PC-3 (cell line): ENCODE measurements around the gene PDLIM1. TPM values are rescaled to one million over a fixed set of nuclear protein-coding genes. Genes with fewer than 3 reads are reported as not detected.

Source experiments
- ATAC-seq: fragments of 200-7000 bp; cut with Tn5 transposase; 2 replicates; pipeline ENCODE4 v1.9.1; 2020; ENCODE audit warnings: mild to moderate bottlenecking, moderate library complexity
- BruUV-seq: library from RNA; stranded (reverse); fragments of 400-500 nt; replicated peaks from 2 replicates; lab custom pipeline; 2021; lab: Mats Ljungman, UMichigan
- CTCF ChIA-PET: fragments of 300-600 bp; sonication (Branson Sonifier 250); formaldehyde crosslinking; loops from one replicate; lab custom pipeline; 2022; ENCODE audit warnings: antibody characterized with exemption; lab: Charles Lee
- POLR2A ChIA-PET: fragments of 300-600 bp; sonication (Branson Sonifier 250); formaldehyde crosslinking; loops from one replicate; lab custom pipeline; 2022; ENCODE audit warnings: antibody characterized with exemption; ENCODE audit not compliant: unreplicated experiment; lab: Charles Lee
- DNase-seq: peaks from one replicate; pipeline ENCODE4 v3.0.0-alpha.2; 2015
- H2AFZ ChIP-seq: fragments of 300-600 bp; sonication (generic); 2 replicates; pipeline ENCODE4 v1.6.0; 2016; ENCODE audit warnings: antibody characterized with exemption, low read length
- H3F3A ChIP-seq: fragments of 300-600 bp; sonication (generic); one replicate; pipeline ENCODE4 v1.6.0; 2017; ENCODE audit warnings: antibody characterized with exemption, low read length, control low read depth, mild to moderate bottlenecking; ENCODE audit not compliant: unreplicated experiment
- H3K27ac ChIP-seq: fragments of 300-600 bp; sonication (generic); 2 replicates; pipeline ENCODE4 v1.5.1; 2016; ENCODE audit warnings: mild to moderate bottlenecking, low read length
- H3K27me3 ChIP-seq: fragments of 300-600 bp; sonication (generic); 2 replicates; pipeline ENCODE4 v1.6.1; 2016; ENCODE audit warnings: low read length, mixed read lengths
- H3K36me3 ChIP-seq: fragments of 300-600 bp; sonication (generic); 2 replicates; pipeline ENCODE4 v1.6.1; 2016; ENCODE audit warnings: low read depth, mixed run types, low read length, mixed read lengths
- H3K4me1 ChIP-seq: fragments of 300-600 bp; sonication (generic); 2 replicates; pipeline ENCODE4 v1.5.1; 2016; ENCODE audit warnings: low read length; ENCODE audit not compliant: insufficient read depth
- H3K4me2 ChIP-seq: fragments of 300-600 bp; sonication (generic); 2 replicates; pipeline ENCODE4 v1.6.0; 2016; ENCODE audit warnings: low read length
- H3K4me3 ChIP-seq: fragments of 300-600 bp; sonication (generic); 2 replicates; pipeline ENCODE4 v1.5.1; 2016; ENCODE audit warnings: mild to moderate bottlenecking, low read length, mixed read lengths
- H3K79me2 ChIP-seq: fragments of 300-600 bp; sonication (generic); 2 replicates; pipeline ENCODE4 v1.6.1; 2017; ENCODE audit warnings: low read length, mixed read lengths
- H3K9ac ChIP-seq: fragments of 300-600 bp; sonication (generic); 2 replicates; pipeline ENCODE4 v1.6.0; 2016; ENCODE audit warnings: mild to moderate bottlenecking, low read length
- H3K9me2 ChIP-seq: fragments of 300-600 bp; sonication (generic); replicated peaks from 2 replicates; pipeline ENCODE4 v1.6.1; 2016; ENCODE audit warnings: mixed run types, low read length, mixed read lengths
- H3K9me3 ChIP-seq: fragments of 300-600 bp; sonication (generic); 2 replicates; pipeline ENCODE4 v1.6.1; 2016; ENCODE audit warnings: low read length, mixed read lengths
- H4K20me1 ChIP-seq: fragments of 300-600 bp; sonication (generic); 2 replicates; pipeline ENCODE4 v1.6.1; 2016; ENCODE audit warnings: low read length, mixed read lengths
- CTCF ChIP-seq: fragments of 300-600 bp; sonication (generic); conservative IDR thresholded peaks from 2 replicates; pipeline ENCODE4 v1.5.1; 2017; ENCODE audit warnings: antibody characterized with exemption, low read depth, mild to moderate bottlenecking, low read length
- EZH2 ChIP-seq: fragments of 300-600 bp; sonication (generic); IDR thresholded peaks from one replicate; pipeline ENCODE4 v1.6.1; 2017; ENCODE audit warnings: antibody characterized with exemption, mild to moderate bottlenecking, low read length; ENCODE audit not compliant: unreplicated experiment
- EZH2phosphoT487 ChIP-seq: fragments of 300-600 bp; sonication (generic); IDR thresholded peaks from 2 replicates; pipeline ENCODE4 v1.6.1; 2018; ENCODE audit warnings: mild to moderate bottlenecking, antibody characterized with exemption, low read length, borderline replicate concordance
- intact Hi-C: fragments of 100-400 bp; cut with micrococcal nuclease; formaldehyde crosslinking; loops from 2 replicates; pipeline ENCODE4 v1.9.0; 2023
- total RNA-seq: library from RNA; depleted of rRNA; stranded (reverse); fragments of >200 nt; gene quantifications from 2 replicates; pipeline ENCODE4 v1.2.3, GENCODE V29; 2014; rRNA removed

PDLIM1 gene
- total RNA-seq, 1 experiment from 2014 or later, result 28.2 TPM

- no peak overlapping the region for H3K4me2 ChIP-seq
- H2AFZ ChIP-seq, result no peak overlapping the region
- no peaks in the 10 kb centered on the region for H3K9me2 ChIP-seq
- no peaks in the 10 kb centered on the region for H3K27me3 ChIP-seq
- TF ChIP-seq EZH2phosphoT487, result no peak
- no peak for TF ChIP-seq CTCF
- TF ChIP-seq EZH2, result no peak
- ChIA-PET CTCF (no interaction called here), POLR2A (no interaction called here)
- ATAC-seq (no peak), DNase-seq (no peak)
- no peak overlapping the region for H3K27ac ChIP-seq
- H3K9me3 ChIP-seq, result no peaks in the 10 kb centered on the region
- no peaks in the 10 kb centered on the region for H3F3A ChIP-seq
- H4K20me1 ChIP-seq, result no peaks in the 10 kb centered on the region
- H3K9ac ChIP-seq, result no peak overlapping the region
- H3K4me3 ChIP-seq, result no peak overlapping the region
- intact Hi-C loops, result loop anchor here (10.0 kb wide), 1 partner anchor 56 kb away; no protein-coding TSS in a partner anchor
- no peaks in the 10 kb centered on the region for H3K79me2 ChIP-seq
- no TSS peak for BruUV-seq
- no peaks in the 10 kb centered on the region for H3K36me3 ChIP-seq
- no peaks in the 10 kb centered on the region for H3K4me1 ChIP-seq
Observed at GRCh38 chr10:95188593-95188992, 102.2 kb downstream of the PDLIM1 start.

- no peak for TF ChIP-seq CTCF
- TF ChIP-seq EZH2phosphoT487, result no peak
- TF ChIP-seq EZH2, result no peak
- POLR2A ChIA-PET, result no interaction called here
- intact Hi-C loops, result loop anchor here (10.0 kb wide), 1 partner anchor 57 kb away; no protein-coding TSS in a partner anchor
- no TSS peak for BruUV-seq
- no peak overlapping the region for H3K27ac ChIP-seq
- no peaks in the 10 kb centered on the region for H4K20me1 ChIP-seq
- ATAC-seq (no peak), DNase-seq (no peak)
- no peak overlapping the region for H3K4me3 ChIP-seq
- H3K9me2 ChIP-seq, result no peaks in the 10 kb centered on the region
- H3K4me1 ChIP-seq, result no peaks in the 10 kb centered on the region
- H3F3A ChIP-seq, result no peaks in the 10 kb centered on the region
- H3K36me3 ChIP-seq, result no peaks in the 10 kb centered on the region
- H3K4me2 ChIP-seq, result no peak overlapping the region
- H3K79me2 ChIP-seq, result no peaks in the 10 kb centered on the region
- H3K27me3 ChIP-seq, result no peaks in the 10 kb centered on the region
- H3K9me3 ChIP-seq, result no peaks in the 10 kb centered on the region
- CTCF ChIA-PET, result no interaction called here
- H2AFZ ChIP-seq, result no peak overlapping the region
- H3K9ac ChIP-seq, result no peak overlapping the region
Observed at GRCh38 chr10:95187617-95188016, 103.2 kb downstream of the PDLIM1 start.

Other genes with a start within 250 kb of the PDLIM1 start
- not detected in 2 replicates for gene CYP2C8, start 221.5 kb downstream of the PDLIM1 start, total RNA-seq
- not detected in 2 replicates for gene ACSM6, start 96.8 kb downstream of the PDLIM1 start, total RNA-seq